Tibial nerve (tissue), 4 donors: ENCODE results near the gene SLC25A13. TPM values are rescaled to one million over a fixed set of nuclear protein-coding genes. Genes with fewer than 3 reads are reported as not detected.

Experiments
- DNase-seq, 2 donors: peaks; one replicate each; pipeline ENCODE4 v3.0.0-alpha.2; 2019; ENCODE audit warnings: low spot score in 2 of 2
- H3K27ac ChIP-seq, 4 donors: fragments of 200-600 bp; sonication (generic) in 3 of 4; one replicate each; pipeline ENCODE4 v1.5.1; 2017 to 2019; ENCODE audit warnings: mild to moderate bottlenecking in 1 of 4
- H3K27me3 ChIP-seq, 2 donors: fragments of 200-600 bp; sonication (generic) in 1 of 2; one replicate each; pipeline versions ENCODE4 v1.5.1 to v1.6.0; 2017 to 2019
- H3K36me3 ChIP-seq, 3 donors: fragments of 200-600 bp; sonication (generic); one replicate each; pipeline ENCODE4 v1.5.1; 2018 to 2019
- H3K4me1 ChIP-seq, 4 donors: fragments of 200-600 bp; sonication (generic) in 3 of 4; one replicate each; pipeline ENCODE4 v1.5.1; 2017 to 2019
- H3K4me3 ChIP-seq, 4 donors: fragments of 200-600 bp; sonication (generic) in 3 of 4; one replicate each; pipeline ENCODE4 v1.5.1; 2017 to 2019; ENCODE audit warnings: mild to moderate bottlenecking in 1 of 4, moderate library complexity in 1 of 4
- H3K9me3 ChIP-seq, 4 donors: fragments of 200-600 bp; sonication (generic) in 3 of 4; one replicate each; pipeline ENCODE4 v1.5.1; 2017 to 2019
- CTCF ChIP-seq, 5 experiments: fragments of 200-600 bp in 3 of 5; fragments of 450-650 bp in 2 of 5; sonication (generic) in 3 of 5; IDR thresholded peaks; one replicate each; pipeline ENCODE4 v1.5.1; 2016 to 2019; ENCODE audit warnings: antibody characterized with exemption in 5 of 5, mild to moderate bottlenecking in 3 of 5, moderate library complexity in 2 of 5
- EP300 ChIP-seq, 2 donors: sonication (generic); formaldehyde crosslinking; IDR thresholded peaks; one replicate each; pipeline ENCODE4 v1.6.1; 2017; ENCODE audit warnings: antibody characterized with exemption in 2 of 2, mild to moderate bottlenecking in 1 of 2
- POLR2A ChIP-seq, 2 donors: fragments of 450-650 bp; IDR thresholded peaks; one replicate each; pipeline ENCODE4 v1.6.1; 2017; ENCODE audit warnings: antibody characterized with exemption in 2 of 2, mild to moderate bottlenecking in 2 of 2, moderate library complexity in 2 of 2
- WGBS, 2 donors: methylation state at CpG; one replicate each; pipeline ENCODE4 v1.1.5; 2018; 5-methylcytosine and 5-hydroxymethylcytosine counted together
- total RNA-seq, 4 donors: library from RNA; depleted of rRNA; stranded (reverse); fragments of >200 nt; gene quantifications; one replicate each; pipeline ENCODE4 v1.1.0, GENCODE V29; 2016

SLC25A13 gene
- total RNA-seq, 4 donors from 2014 or later = 22.2 to 42.2 (median 29.6) TPM

- WGBS, 2 donors = 86 to 97% methylated on average over 1 of the region's 1 CpG
- Histone ChIP-seq H3K27me3 (no peaks in the 10 kb centered on the region), H3K9me3 (no peaks in the 10 kb centered on the region), H3K36me3 (peaks cover 0 to 16% (median 0%) of the 10 kb centered on the region in 3 donors), H3K27ac (no peak overlapping the region), H3K4me1 (peaks cover 0 to 11% (median 0%) of the 10 kb centered on the region in 4 donors), H3K4me3 (no peak overlapping the region)
- DNase-seq = no peak
- TF ChIP-seq CTCF (IDR thresholded peaks at IDR 0.05) (no peak), EP300 (IDR thresholded peaks at IDR 0.05) (no peak), POLR2A (IDR thresholded peaks at IDR 0.05) (no peak)
These were observed 97.2 kb downstream of the SLC25A13 start for GRCh38 chr7:96224685-96225084.

- Histone ChIP-seq H3K4me1 (peaks cover 0 to 17% (median 0%) of the 10 kb centered on the region in 4 donors), H3K36me3 (peaks cover 0 to 10% (median 0%) of the 10 kb centered on the region in 3 donors), H3K9me3 (no peaks in the 10 kb centered on the region), H3K27me3 (no peaks in the 10 kb centered on the region), H3K4me3 (no peak overlapping the region), H3K27ac (no peak overlapping the region)
- TF ChIP-seq POLR2A (IDR thresholded peaks at IDR 0.05) (no peak), CTCF (IDR thresholded peaks at IDR 0.05) (no peak), EP300 (IDR thresholded peaks at IDR 0.05) (no peak)
- DNase-seq = no peak
- WGBS, 2 donors = 89% methylated on average over 3 of the region's 3 CpGs
These were observed 97.8 kb downstream of the SLC25A13 start for GRCh38 chr7:96224073-96224472.

- TF ChIP-seq EP300 (IDR thresholded peaks at IDR 0.05) (no peak), CTCF (IDR thresholded peaks at IDR 0.05) (no peak), POLR2A (IDR thresholded peaks at IDR 0.05) (no peak)
- WGBS, 2 donors = 95 to 96% methylated on average over 5 of the region's 5 CpGs
- Histone ChIP-seq H3K9me3 (no peaks in the 10 kb centered on the region), H3K27me3 (no peaks in the 10 kb centered on the region), H3K4me3 (no peak overlapping the region), H3K36me3 (no peaks in the 10 kb centered on the region), H3K27ac (no peak overlapping the region), H3K4me1 (peaks cover 0 to 20% (median 0%) of the 10 kb centered on the region in 4 donors)
- DNase-seq = no peak
These were observed 100.0 kb downstream of the SLC25A13 start for GRCh38 chr7:96221888-96222287.

GRCh38 chr7:96219378-96220130 is 102.3 kb downstream of the SLC25A13 start:
- WGBS, 2 donors = 83 to 84% methylated on average over 1 of the region's 1 CpG
- Histone ChIP-seq H3K27me3 (no peaks in the 10 kb centered on the region), H3K36me3 (peaks cover 0 to 2% (median 0%) of the 10 kb centered on the region in 3 donors), H3K27ac (peak overlapping the region in 2 of 4 donors; percentile 6 to 14), H3K9me3 (peaks cover 0 to 4% (median 0%) of the 10 kb centered on the region in 4 donors), H3K4me3 (no peak overlapping the region), H3K4me1 (peaks cover 0 to 20% (median 0%) of the 10 kb centered on the region in 4 donors)
- TF ChIP-seq EP300 (IDR thresholded peaks at IDR 0.05) (peak in 1 of 2 donors; percentile 49), CTCF (IDR thresholded peaks at IDR 0.05) (no peak)
- DNase-seq = peak in 1 of 2 donors; percentile 9

- no peak for DNase-seq
- H3K4me1 ChIP-seq = peaks cover 0 to 20% (median 0%) of the 10 kb centered on the region in 4 donors
- no peaks in the 10 kb centered on the region for H3K27me3 ChIP-seq
- peaks cover 0 to 2% (median 0%) of the 10 kb centered on the region in 3 donors for H3K36me3 ChIP-seq
- peaks cover 0 to 4% (median 0%) of the 10 kb centered on the region in 4 donors for H3K9me3 ChIP-seq
- H3K27ac ChIP-seq = peak overlapping the region in 2 of 4 donors; percentile 6 to 14
- TF ChIP-seq EP300 (IDR thresholded peaks at IDR 0.05) (no peak), POLR2A (IDR thresholded peaks at IDR 0.05) (no peak), CTCF (IDR thresholded peaks at IDR 0.05) (no peak)
- WGBS, 2 donors = 62 to 69% methylated on average over 4 of the region's 4 CpGs
- H3K4me3 ChIP-seq = no peak overlapping the region
These were observed 103.1 kb downstream of the SLC25A13 start for GRCh38 chr7:96218664-96219243.
